DOHH2 (cell line): ENCODE data around the gene CATSPERZ.

Experiments used
- H3F3A ChIP-seq: fragments of 200-600 bp; sonication (generic), shearing (Covaris generic); 2 replicates; pipeline ENCODE4 v1.6.0; 2016; ENCODE audit warnings: antibody characterized with exemption, mild to moderate bottlenecking; ENCODE audit not compliant: control insufficient read depth, insufficient read depth
- H3K27ac ChIP-seq: fragments of 200-600 bp; sonication (generic); 2 replicates; pipeline ENCODE4 v1.5.1; 2014; ENCODE audit warnings: low read depth, mild to moderate bottlenecking, low read length, moderate library complexity
- H3K27me3 ChIP-seq: fragments of 200-600 bp; sonication (generic); 2 replicates; pipeline ENCODE4 v1.6.1; 2014; ENCODE audit warnings: mild to moderate bottlenecking, low read length, mixed read lengths; ENCODE audit not compliant: control insufficient read depth
- H3K36me3 ChIP-seq: fragments of 200-600 bp; sonication (generic); 2 replicates; pipeline ENCODE4 v1.6.1; 2014; ENCODE audit warnings: mild to moderate bottlenecking, low read length, moderate library complexity, mixed read lengths; ENCODE audit not compliant: control insufficient read depth
- H3K4me1 ChIP-seq: fragments of 200-600 bp; sonication (generic); 2 replicates; pipeline ENCODE4 v1.6.1; 2014; ENCODE audit warnings: mild to moderate bottlenecking, low read length, mixed read lengths; ENCODE audit not compliant: control insufficient read depth
- H3K4me2 ChIP-seq: fragments of 200-600 bp; sonication (generic); 2 replicates; pipeline ENCODE4 v1.6.0; 2014; ENCODE audit warnings: mild to moderate bottlenecking, low read length, moderate library complexity
- H3K4me3 ChIP-seq: fragments of 200-600 bp; sonication (generic); 2 replicates; pipeline ENCODE4 v1.5.1; 2014; ENCODE audit warnings: mild to moderate bottlenecking, low read length, mixed read lengths
- H3K79me2 ChIP-seq: fragments of 200-600 bp; sonication (generic); 2 replicates; pipeline ENCODE4 v1.6.1; 2014; ENCODE audit warnings: mild to moderate bottlenecking, low read length, mixed read lengths; ENCODE audit not compliant: control insufficient read depth
- H3K9me2 ChIP-seq: fragments of 200-600 bp; sonication (generic); replicated peaks from 2 replicates; pipeline ENCODE4 v1.6.1; 2014; ENCODE audit warnings: mild to moderate bottlenecking, low read length, mixed read lengths; ENCODE audit not compliant: control insufficient read depth
- H3K9me3 ChIP-seq: fragments of 200-600 bp; sonication (generic); 2 replicates; pipeline ENCODE4 v1.6.1; 2014; ENCODE audit warnings: antibody characterized with exemption, low read length, mixed read lengths; ENCODE audit not compliant: control insufficient read depth, insufficient read depth
- H4K20me1 ChIP-seq: fragments of 200-600 bp; sonication (generic); 2 replicates; pipeline ENCODE4 v1.6.0; 2014; ENCODE audit warnings: low read depth, mild to moderate bottlenecking, antibody characterized with exemption, low read length, moderate library complexity; ENCODE audit not compliant: control insufficient read depth, insufficient read depth
- CTCF ChIP-seq: fragments of 200-600 bp; sonication (generic); IDR thresholded peaks from one replicate; pipeline ENCODE4 v1.5.1; 2014; ENCODE audit warnings: antibody characterized with exemption, mild to moderate bottlenecking, low read depth, low read length; ENCODE audit not compliant: poor library complexity, severe bottlenecking
- EZH2phosphoT487 ChIP-seq: fragments of 200-600 bp; sonication (generic); IDR thresholded peaks from 2 replicates; pipeline ENCODE4 v1.6.1; 2017; ENCODE audit warnings: borderline replicate concordance, mild to moderate bottlenecking, antibody characterized with exemption, low read length, moderate library complexity, mixed read lengths

The CATSPERZ gene

GRCh38 chr11:64330888-64331287 lies 30.7 kb downstream of the CATSPERZ start:
- Histone ChIP-seq H3K9me3 (no peaks in the 10 kb centered on the region), H3K79me2 (no peaks in the 10 kb centered on the region), H3K27ac (no peak overlapping the region), H3K27me3 (no peaks in the 10 kb centered on the region), H3K9me2 (no peaks in the 10 kb centered on the region), H3K4me2 (no peak overlapping the region), H3K4me1 (peaks cover 27% of the 10 kb centered on the region), H3K36me3 (peaks cover 6% of the 10 kb centered on the region; the same call in 1 of the 2 replicates), H3K4me3 (no peak overlapping the region), H3F3A (peaks cover 11% of the 10 kb centered on the region), H4K20me1 (peaks cover 3% of the 10 kb centered on the region; the same call in 1 of the 2 replicates)
- TF ChIP-seq CTCF (no peak), EZH2phosphoT487 (no peak)

GRCh38 chr11:64331569-64332371 lies 31.6 kb downstream of the CATSPERZ start:
- peaks cover 3% of the 10 kb centered on the region; the same call in 1 of the 2 replicates for H4K20me1 ChIP-seq
- H3K27ac ChIP-seq: no peak overlapping the region
- peak; percentile 70 for TF ChIP-seq CTCF
- TF ChIP-seq EZH2phosphoT487: no peak
- H3K36me3 ChIP-seq: peaks cover 6% of the 10 kb centered on the region; the same call in 1 of the 2 replicates
- H3K9me2 ChIP-seq: no peaks in the 10 kb centered on the region
- no peaks in the 10 kb centered on the region for H3K79me2 ChIP-seq
- no peaks in the 10 kb centered on the region for H3K9me3 ChIP-seq
- H3K4me1 ChIP-seq: peaks cover 35% of the 10 kb centered on the region
- peak overlapping the region; percentile 48; the same call in 1 of the 2 replicates for H3K4me2 ChIP-seq
- H3K27me3 ChIP-seq: no peaks in the 10 kb centered on the region
- peaks cover 11% of the 10 kb centered on the region for H3F3A ChIP-seq
- H3K4me3 ChIP-seq: no peak overlapping the region

- Histone ChIP-seq H3K9me2 (no peaks in the 10 kb centered on the region), H3K4me1 (peaks cover 47% of the 10 kb centered on the region)
- TF ChIP-seq EZH2phosphoT487: no peak
- no peak for TF ChIP-seq CTCF
Measured at GRCh38 chr11:64333556-64333955, 33.4 kb downstream of the CATSPERZ start.

More at GRCh38 chr11:64333556-64333955, 33.4 kb downstream of the CATSPERZ start:
- Histone ChIP-seq H4K20me1 (peaks cover 3% of the 10 kb centered on the region; the same call in 1 of the 2 replicates), H3K36me3 (peaks cover 19% of the 10 kb centered on the region), H3K27me3 (no peaks in the 10 kb centered on the region), H3K9me3 (no peaks in the 10 kb centered on the region), H3K27ac (no peak overlapping the region), H3K4me3 (no peak overlapping the region), H3F3A (peaks cover 9% of the 10 kb centered on the region), H3K4me2 (no peak overlapping the region), H3K79me2 (peaks cover 5% of the 10 kb centered on the region)
